Measurements from ENCODE around the gene COL15A1.

Gene COL15A1

DNA sequence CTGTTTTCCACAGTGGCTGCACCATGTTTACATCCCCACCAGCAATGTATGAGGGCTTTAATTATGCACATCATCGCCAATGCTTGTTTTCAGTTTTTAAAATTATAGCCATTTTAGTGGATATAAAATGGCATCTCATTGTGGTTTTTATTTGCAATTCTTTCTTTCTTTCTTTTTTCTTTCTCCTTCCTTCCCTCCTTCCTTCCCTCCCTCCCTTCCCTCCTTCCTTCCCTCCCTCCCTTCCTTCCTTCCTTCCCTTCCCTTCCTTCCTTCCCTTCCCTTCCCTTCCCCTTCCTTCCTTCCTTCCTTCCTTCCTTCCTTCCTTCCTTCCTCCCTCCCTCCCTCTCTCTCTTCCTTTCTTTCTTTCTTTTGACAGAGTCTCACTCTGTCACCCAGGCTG lies 6.6 kb downstream of the COL15A1 start:
- no peak for DNase-seq

DNA sequence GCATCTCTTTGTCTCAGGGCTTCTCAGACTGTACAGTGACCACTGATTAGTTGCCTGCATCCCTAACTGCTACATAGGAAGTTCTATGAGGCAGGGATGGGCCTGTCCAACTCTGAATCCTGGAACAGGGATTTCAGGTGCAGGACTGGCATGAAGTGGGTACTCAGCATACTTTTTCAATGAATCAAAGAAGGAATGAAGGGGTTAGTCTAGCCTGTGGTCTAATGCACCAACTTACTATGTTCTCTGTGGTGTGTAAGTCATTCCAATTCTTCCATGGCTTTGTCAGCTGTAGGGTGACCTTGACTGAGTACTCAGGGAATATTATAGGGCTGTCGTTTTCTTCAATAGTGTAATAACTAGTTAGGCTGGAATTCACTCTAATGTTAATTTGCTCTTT lies 8.3 kb downstream of the COL15A1 start:
- DNase-seq, result no peak

DNA sequence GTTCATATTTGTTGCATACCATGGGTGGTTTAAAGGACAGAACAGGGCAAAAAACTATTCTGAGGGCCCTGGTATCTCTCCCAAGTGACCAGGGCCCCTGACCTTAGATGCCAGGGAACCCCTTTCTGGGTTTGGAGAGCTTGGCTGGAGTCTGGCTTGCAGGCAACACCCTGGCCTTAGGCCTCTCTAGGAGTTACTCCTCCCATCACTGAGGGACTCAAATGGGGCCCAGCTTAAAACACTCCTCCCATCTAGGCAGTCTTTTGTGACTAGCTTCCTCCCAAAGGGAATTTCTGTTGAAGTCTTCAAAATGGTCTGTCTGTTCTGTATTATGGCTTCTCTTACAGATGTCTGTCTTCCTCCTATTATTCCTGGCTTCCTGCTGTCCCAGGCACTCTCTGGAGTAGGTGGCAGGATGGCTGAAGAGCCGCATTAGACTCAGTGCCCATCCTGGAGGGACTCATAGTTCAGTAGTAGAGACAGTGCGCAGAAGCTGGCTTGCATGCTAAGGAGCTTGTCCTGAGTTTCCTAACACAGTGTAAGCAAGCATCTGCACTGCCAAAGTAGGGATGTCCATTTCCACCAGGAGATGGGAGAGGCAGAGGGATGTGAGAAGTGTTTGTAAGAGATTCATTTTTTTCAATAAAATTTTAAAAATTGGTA lies 10.0 kb downstream of the COL15A1 start:
- no peak for DNase-seq

DNA sequence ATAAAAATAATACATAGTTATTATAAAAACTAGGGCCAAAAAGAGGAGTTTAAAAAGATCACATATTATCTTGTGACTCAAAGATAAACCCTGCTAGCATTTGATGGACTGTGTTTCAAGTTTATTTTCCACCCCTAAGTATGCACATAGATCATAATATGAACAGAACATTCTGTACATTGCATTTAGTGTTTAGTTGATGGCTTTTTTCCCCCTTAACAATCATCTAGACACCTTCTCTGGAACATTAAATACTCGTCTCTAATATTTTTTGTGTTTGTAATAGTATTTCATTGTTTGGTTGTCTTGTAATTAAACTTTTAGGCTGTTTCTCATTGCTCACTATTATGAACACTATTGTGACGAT lies 10.5 kb downstream of the COL15A1 start:
- no peak for DNase-seq

DNA sequence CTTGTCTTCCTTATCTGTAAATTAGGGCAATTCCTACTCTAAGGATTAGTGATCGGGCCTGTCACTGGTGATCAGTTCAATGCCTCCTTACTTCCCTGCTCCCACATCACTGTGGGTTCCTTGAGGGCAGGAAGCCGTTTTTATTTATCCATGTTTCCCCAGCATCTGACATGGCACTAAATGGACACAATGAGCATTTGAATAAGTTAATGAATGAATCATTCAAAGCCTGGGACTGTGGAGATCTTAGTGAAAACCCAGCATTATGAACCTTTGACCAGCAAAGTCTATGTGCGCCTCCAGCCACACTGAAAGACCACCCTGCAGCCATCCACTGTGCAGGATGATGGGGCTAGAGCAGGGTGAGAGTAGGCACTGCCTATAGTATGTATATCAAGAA lies 11.6 kb downstream of the COL15A1 start:
- DNase-seq, result no peak

DNA sequence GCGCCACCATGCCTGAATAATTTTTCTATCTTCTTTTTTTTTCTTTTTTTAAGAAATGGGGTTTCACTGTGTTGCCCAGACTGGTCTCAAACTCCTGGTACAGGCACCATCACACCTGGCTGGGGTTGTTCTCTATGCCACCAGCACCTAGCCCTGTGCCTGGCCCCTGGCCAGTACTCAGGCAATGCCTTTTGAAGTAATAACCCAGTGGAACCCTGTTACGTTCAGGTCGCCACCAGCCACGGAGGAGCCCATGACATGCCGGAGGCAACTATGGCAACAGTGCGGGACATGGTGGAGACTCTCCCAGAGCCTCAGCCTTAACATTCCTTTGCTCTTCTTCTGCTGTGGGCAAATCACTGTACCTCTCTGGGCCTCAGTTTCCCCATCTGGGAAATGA lies 14.1 kb downstream of the COL15A1 start:
- no peak for DNase-seq

DNA sequence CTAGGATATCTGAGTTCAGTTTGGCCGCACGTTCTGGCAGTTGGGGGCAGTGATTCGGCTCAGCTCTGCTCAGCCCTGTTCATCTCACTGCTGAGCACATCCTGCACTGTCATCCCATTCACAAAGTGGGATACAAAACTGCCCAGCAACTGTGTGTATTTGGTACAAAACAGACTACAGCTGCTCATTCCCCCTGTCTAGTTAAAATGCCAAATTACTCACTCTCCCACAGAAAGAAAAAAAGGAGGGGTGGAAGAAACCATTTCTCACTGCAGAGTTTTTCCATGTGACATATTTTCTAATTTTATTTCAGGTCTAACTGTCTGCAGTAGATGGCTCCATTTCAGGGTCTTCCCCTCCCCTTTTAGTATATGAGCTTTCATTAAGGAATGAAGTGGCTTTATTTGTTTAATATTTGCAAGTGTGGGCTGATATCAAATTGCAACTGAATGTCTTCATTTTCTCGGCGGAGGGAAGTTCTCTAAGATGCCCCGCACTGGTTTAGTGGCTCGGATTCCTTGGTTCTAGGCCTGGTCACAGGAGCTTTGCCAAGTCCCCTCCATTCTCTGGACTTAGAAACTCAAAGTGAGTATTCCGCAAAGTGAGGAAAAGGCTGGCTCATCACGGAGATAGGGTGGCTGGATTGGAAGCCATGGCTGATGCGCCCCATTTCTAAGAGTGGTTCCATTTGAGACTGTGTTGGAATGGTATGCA lies 14.7 kb downstream of the COL15A1 start:
- no peak for DNase-seq

DNA sequence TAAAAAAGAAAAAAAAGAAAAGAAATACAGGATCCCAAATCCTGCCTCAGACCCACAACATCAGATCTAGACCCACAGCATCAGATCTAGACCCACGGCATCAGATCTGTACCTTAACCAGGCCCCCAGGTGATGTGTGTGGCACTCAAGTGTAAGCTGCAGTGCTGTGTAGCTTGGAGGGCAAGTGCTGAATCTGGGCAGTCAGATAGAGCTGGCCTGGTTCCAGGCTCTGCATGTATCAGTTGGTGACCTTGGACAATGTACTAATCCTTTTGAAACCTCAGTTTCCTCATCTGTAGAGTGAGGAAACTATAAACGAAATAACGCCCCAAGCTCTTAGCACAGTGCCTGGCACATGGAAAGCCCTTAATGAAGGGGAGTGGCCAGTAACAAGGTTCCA lies 16.7 kb downstream of the COL15A1 start:
- no peak for DNase-seq

DNA sequence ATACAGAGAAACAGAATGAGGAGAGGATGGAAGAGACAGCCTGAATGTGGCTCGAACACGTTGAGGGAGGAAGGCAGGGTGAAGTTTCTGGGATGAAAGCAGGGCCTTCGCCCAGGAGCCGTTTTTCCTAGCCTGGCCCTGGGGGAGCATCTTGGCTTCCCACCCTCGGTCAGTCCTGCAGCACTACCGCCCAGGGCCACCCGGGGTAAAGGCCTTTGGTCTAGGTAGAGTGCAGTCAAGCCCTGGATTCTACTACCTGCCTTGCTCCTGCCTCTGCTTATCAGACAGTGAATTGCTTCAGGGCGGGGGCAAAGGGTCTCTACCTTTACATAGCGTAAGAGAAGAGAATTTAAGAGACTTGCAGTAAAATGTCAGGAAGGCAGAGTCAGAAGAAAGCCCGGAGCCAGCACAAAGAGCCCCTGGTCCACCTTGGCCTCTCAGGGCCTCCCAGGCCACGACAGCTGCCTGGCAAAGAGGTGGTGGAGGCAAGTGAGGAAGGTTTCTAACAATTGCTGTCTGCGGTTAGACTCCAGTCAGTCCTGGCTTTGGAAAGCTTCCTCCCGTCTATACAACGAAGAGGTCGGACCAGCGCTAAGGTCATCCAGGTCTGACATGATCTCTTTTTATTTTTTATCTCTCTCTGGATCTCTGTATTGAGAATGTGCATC lies 17.9 kb downstream of the COL15A1 start:
- DNase-seq, result no peak

DNA sequence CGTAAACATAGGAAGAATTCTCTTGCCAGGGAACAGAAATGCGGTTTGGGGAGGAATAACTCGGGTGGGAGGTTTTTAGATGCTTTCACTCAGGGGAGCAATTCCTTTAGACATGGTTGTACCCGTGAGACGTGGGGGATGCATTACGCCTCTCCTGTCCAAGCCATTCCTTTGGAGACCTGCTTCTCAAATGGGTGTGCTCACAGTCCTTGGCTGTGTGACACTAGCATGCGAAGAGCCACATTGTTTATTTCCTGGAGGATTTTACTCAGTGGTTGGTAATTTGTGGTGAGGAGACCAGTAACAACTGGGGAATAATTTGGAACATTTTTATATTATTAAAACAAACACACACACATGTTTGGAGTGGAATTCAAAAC lies 18.5 kb downstream of the COL15A1 start:
- no peak for DNase-seq

DNA sequence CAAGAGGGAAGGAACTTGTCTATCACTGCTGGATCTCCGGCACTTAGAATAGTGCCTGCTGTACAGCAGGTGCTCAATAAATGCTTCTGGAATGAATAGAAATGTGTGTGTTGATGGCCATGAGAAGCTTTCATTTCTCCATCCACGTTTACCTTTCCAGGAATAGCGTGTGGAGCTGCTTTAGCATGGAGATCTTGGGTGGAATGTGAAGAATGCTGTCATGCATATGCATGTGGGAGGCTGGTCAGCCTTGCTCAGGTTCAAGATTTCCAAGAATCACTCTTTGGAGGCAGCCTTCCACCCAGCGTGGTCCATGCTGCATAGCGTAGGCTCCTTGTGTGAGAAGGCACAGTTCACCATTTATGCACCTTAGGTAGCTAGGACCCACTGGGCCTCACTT lies 19.2 kb downstream of the COL15A1 start:
- DNase-seq, result no peak

DNA sequence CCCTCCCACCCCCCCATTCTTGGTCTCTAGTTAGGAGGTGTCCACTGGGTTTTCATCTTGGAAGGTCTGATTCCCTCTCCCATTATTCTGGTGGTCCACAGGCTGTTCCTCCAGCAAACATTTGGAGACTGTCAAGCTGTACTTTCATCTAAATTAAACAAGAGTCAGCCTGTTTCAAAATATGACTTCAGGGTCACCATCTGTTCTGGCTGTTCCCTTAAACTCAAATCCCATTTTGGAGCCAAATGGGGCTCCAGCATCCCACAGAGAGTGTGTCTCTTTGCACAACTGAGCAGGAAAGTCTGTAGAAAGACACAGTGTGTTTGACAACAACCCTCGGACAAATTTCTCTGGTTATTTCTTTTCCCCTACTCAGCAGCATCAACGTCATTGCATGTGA lies 20.5 kb downstream of the COL15A1 start:
- DNase-seq, result no peak

DNA sequence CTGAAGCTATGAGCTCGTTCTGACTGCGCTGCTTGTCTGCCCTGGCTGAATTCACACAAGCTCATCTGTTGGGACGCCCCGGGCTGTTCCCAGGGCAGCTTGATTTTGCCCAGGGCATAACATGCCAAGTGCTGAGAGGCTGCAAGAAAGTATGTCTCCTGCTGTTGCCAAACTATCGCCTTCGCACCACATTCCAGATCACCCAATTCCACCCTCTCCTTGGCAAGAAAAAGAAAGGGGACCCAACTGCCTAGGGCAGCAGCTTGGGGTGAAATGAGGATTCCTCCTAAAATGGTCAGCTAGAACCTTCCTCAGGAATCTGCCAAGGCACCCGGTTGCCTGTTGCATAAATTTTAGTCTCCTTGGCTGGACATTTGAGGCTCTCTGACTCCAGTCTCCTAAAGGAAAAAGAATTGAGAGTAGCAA lies 21.2 kb downstream of the COL15A1 start:
- no peak for DNase-seq

DNA sequence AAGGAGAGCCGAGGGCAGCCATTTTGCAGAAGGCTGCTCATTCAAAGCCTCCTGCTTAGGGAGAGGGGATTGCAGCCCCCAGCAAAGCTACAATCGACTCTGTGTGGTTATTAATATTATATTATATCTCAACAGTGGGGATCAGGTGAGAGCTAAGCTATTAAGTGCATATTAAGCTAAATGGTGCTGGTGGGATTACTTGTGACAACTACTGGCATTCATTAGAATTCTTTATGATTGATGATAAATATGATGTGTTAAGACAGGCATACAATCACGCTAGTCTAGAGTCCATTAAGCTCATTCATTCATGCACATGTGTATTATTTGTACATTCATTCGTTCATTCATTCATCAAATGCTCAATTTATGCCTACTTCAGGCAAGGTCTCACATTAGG lies 23.0 kb downstream of the COL15A1 start:
- no peak for DNase-seq

DNA sequence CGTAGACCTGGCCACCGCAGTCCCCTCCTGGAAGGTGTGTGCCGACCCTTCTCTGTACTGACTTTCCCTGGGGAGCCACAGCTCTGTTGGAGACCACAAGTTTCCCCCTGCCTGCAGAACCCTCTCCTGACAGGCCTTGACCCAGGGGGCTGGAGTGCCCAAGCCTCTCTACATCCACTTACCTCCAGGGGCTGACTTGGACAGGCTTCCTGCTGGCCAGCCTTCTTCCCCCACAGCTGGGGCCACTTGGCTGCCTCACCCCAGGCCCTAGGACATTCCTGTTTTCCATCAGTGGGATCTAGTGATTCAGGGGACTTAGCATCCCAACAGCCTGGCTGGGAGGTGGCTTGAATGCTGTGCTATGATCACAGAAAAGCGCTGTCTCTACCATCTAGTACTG lies 23.6 kb downstream of the COL15A1 start:
- DNase-seq, result no peak

DNA sequence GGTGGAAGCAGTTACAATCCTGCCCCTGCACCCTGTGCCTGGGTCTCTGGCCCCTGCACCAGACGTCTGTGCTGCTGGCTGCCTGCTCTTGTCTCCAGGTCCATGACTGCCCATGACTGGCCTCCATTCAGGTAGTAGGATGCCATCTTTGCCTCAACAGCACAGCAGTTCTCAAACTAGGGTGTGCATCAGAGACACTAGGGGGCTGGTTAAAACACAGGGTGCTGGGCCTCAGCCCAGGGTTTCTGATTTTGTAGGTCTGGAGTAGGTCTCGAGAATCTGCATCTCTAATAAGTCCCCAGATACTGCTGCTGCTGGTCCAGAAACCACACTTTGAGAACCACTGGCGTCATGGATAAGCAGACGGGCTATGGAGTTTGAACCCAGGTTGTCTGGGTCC lies 24.0 kb downstream of the COL15A1 start:
- DNase-seq, result no peak

DNA sequence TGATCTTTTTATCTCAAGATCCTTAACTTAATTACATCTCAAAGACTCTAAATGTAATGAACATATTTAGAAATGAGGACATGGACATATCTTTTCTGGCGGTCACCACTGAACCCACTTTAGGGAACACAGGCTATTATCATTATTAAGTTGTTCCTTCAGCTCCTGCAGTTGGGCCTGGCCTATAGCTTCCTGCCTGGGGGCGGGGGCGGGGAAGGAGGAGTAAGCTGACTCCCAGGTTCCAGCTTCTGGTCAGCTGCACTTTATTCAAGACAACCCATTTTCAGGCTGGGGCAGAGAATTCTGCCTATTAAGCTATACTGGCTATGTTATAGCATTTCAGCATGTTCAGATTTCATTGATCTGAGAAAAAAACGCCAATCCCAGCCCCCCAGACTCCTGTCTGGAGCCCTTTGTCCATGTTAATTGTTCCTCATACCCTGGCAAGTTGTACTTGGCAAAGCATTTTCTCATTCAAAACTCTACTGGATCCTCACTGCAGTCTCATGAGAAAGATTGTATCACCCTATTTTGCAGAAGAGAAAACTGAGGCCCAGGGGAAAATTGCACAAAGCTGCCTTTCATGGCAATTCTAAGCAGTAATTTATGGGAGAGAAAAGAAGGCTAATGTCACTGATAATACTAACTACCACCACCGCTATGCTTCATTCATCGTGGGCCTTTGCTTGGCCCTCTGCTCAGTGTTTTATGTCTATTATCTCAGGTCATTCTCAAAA lies 25.1 kb downstream of the COL15A1 start:
- DNase-seq, result no peak

DNA sequence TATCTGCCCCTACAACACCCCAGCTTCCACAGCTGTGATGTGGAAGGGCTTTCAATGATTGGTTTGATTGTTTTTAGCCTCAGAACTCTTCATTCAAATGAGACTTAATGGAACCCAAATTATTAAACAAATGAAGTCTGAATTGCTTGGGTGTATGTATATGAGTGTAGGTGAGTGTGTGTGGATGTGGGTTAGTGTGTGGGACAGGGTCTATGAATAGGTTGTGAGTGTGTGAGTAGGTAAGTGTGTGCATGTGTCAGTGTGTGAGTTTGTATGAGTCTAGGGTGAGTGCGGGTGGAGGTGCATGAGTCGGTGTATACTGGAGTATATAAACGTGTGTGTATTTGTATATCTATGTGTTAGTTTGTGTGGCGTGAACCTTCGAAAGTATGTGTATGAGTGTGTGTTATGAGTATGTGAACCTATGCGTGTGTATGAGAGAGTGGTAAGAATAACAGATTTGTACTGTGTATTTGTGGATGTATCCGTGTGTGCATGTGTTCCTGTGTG lies 26.9 kb downstream of the COL15A1 start:
- no peak for DNase-seq

DNA sequence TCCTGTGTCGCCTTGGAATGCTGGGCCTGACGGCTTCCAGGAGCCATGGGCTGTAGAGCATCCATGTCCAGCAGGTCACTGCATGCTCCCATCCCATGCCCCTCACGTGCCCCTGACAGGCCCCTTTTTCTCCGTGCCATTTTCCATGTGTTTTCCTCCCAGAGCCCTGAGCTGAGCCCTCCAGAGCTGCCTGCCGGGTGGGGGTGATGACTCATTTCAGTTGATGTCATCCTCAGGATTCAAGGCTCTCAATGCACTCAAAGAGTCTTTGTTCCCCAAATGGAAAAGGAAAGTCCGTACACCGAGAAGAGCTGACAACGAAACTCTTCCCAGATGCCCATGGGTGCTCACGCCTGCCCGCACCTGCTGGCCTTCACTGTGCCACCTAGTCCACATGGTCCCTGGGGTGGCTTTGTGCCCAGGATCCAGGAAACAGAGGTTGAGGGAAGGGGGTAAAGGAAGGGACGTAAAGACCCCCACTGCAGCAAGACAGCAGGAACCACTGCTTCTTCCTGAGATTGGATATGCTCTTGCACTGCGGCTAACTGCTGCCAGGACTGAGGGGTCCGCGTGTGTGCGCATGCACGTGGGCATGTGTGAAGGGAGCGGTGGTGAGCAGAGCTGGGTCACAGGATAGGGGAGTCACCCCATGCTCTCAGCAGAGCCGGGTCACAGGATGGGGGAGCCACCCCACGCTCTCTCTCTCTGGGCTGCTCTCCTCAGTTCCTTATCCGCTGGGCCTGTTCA lies 27.6 kb downstream of the COL15A1 start:
- DNase-seq, result no peak

DNA sequence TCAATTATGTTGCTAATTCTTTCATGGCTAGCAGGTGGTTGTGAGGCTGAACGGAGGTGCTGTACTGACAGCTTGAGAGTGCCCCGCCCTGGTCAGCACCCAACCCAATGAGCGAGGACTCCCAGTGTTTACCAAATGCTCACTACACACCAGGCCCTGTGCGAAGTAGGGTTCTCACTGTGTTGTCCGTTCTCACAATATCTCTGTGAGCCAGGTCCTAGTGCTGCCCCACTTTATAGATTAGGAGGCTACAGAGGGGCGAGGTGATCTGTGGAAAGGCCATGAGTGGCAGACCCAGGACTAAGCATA lies 28.2 kb downstream of the COL15A1 start:
- DNase-seq, result no peak

DNA sequence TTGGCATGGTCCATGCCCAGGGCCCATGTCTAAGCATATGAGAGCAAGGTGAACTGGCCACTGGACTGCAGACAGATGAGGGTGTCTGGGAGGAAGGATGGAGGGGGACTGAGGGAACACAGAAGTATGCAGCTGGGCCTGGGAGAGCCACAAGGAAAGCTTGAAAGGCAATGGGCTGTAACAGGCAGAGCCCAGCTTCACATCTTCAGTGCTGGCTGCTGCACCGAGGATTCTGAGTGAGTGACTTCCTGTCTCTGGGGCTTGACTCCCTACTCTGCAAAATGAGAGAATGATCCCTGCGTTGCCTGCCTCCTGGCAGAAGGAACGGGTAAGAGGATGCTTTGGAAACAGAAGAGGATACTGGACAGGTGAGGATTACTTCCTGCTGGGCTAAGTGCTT lies 29.0 kb downstream of the COL15A1 start:
- no peak for DNase-seq

DNA sequence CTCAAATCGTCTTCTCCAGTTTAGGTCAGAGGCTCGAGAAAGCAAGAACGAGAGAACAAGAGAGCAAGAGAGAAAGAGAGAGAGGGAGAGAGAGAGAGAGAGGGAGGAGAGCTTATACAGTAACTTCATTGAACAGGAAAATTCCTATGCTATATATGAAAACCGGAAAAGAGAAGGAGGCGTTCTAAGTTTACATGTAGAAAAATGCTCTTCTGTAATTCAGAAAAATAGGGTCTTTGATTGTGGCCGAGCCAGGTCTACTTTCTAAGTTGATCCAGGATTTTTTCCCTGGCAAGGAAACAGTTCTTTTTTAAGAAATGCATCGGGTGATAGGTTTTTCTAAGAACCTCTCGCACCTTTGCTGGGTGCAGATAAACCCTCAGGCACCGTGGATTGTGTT lies 29.5 kb downstream of the COL15A1 start:
- no peak for DNase-seq

DNA sequence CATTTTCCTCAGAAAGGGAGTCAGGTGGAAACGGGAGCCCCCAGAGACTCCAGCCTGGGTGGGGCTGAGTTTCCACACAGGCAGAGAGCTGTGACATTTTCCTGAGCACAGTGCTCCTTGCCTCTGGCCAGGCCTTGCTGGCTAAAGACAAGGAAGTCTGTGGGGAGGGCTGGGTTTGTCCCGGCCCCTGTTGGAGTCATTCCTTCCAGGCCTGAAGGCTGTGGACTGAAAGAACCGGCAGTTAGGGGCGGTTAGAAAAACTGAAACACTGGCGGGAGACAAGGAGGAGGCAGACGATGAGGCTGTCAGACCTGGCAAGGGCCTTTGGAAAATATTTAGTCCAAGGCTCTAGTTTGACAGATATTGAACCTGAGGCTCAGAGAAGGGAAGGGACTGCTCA lies 29.9 kb downstream of the COL15A1 start:
- no peak for DNase-seq
